Caco-2 (cell line): ENCODE measurements around the gene DPH1. TPM values are rescaled to one million over a fixed set of nuclear protein-coding genes. Genes with fewer than 3 reads are reported as not detected.
A peak's percentile ranks its signal among the peaks of the same experiment; 100 is the strongest.

Experiments
- BruUV-seq: library from RNA; stranded (reverse); fragments of 400-500 nt; replicated peaks from 2 replicates; lab custom pipeline; 2021; lab: Mats Ljungman, UMichigan
- CTCF ChIA-PET: fragments of 300-600 bp; sonication (Branson Sonifier 250); formaldehyde crosslinking; loops from one replicate; lab custom pipeline; 2022; ENCODE audit warnings: antibody characterized with exemption; lab: Charles Lee
- POLR2A ChIA-PET: fragments of 300-600 bp; sonication (Branson Sonifier 250); formaldehyde crosslinking; loops from one replicate; lab custom pipeline; 2022; ENCODE audit warnings: antibody characterized with exemption; lab: Charles Lee
- DNase-seq, 2 experiments: peaks; one replicate each; pipeline versions ENCODE4 v3.0.0 to v3.0.0-alpha.2; 2020 to 2022
- H3K27me3 ChIP-seq: replicated peaks from 2 replicates; pipeline ENCODE4 v1.6.0; 2011; ENCODE audit warnings: low read length; ENCODE audit not compliant: control insufficient read depth, insufficient read depth
- H3K36me3 ChIP-seq: 2 replicates; pipeline ENCODE4 v1.5.1; 2011; ENCODE audit warnings: low read length; ENCODE audit not compliant: control insufficient read depth, insufficient read depth
- H3K4me1 ChIP-seq: fragments of 250-450 bp; sonication (Bioruptor Pico); 2 replicates; pipeline ENCODE4 v1.5.1; 2020; ENCODE audit warnings: mild to moderate bottlenecking
- H3K4me3 ChIP-seq: 2 replicates; pipeline ENCODE4 v1.5.1; 2011; ENCODE audit warnings: low read depth, mild to moderate bottlenecking, control low read depth, low read length
- H3K9me3 ChIP-seq: fragments of 250-450 bp; sonication (Bioruptor Pico); 2 replicates; pipeline ENCODE4 v1.5.1; 2020; ENCODE audit warnings: mild to moderate bottlenecking, moderate library complexity
- H3K27ac Mint-ChIP-seq: one replicate; pipeline ENCODE4 v1.8.0; 2022; ENCODE audit warnings: mixed read lengths; ENCODE audit not compliant: unreplicated experiment
- H3K27me3 Mint-ChIP-seq: one replicate; pipeline ENCODE4 v1.8.0; 2022; ENCODE audit warnings: mixed read lengths; ENCODE audit not compliant: insufficient read depth, unreplicated experiment
- H3K36me3 Mint-ChIP-seq: one replicate; pipeline ENCODE4 v1.8.0; 2022; ENCODE audit warnings: mild to moderate bottlenecking, mixed read lengths; ENCODE audit not compliant: insufficient read depth, unreplicated experiment
- H3K4me1 Mint-ChIP-seq: one replicate; pipeline ENCODE4 v1.8.0; 2022; ENCODE audit warnings: low read depth, mixed read lengths; ENCODE audit not compliant: unreplicated experiment
- H3K4me3 Mint-ChIP-seq: one replicate; pipeline ENCODE4 v1.8.0; 2022; ENCODE audit warnings: mild to moderate bottlenecking, moderate library complexity, mixed read lengths; ENCODE audit not compliant: unreplicated experiment
- H3K9me3 Mint-ChIP-seq: one replicate; pipeline ENCODE4 v1.8.0; 2022; ENCODE audit warnings: mixed read lengths; ENCODE audit not compliant: unreplicated experiment
- intact Hi-C: fragments of 100-400 bp; cut with micrococcal nuclease; formaldehyde crosslinking; loops from one replicate; pipeline ENCODE4 v1.10.0; 2022; ENCODE audit not compliant: unreplicated experiment
- total RNA-seq: library from RNA; stranded (reverse); gene quantifications from 2 replicates; pipeline ENCODE4 v1.2.3, GENCODE V29; 2022
- TF ChIP-seq, protein P1 (sequence below), 2 experiments: fragments of 200-600 bp in 1 of 2; IDR thresholded peaks; 1 replicate in 1 of 2; 2 replicates in 1 of 2; pipeline versions ENCODE4 v1.5.1 to v1.8.0; 2011 to 2022; ENCODE audit warnings: antibody characterized with exemption in 1 of 2, control low read depth in 1 of 2, inconsistent platforms in 1 of 2, low read depth in 1 of 2, low read length in 1 of 2, mild to moderate bottlenecking in 1 of 2, moderate library complexity in 1 of 2; ENCODE audit not compliant: insufficient read depth in 1 of 2, severe bottlenecking in 1 of 2, unreplicated experiment in 1 of 2

Gene DPH1
- total RNA-seq, 1 experiment from 2014 or later = 52.0 TPM

DNA sequence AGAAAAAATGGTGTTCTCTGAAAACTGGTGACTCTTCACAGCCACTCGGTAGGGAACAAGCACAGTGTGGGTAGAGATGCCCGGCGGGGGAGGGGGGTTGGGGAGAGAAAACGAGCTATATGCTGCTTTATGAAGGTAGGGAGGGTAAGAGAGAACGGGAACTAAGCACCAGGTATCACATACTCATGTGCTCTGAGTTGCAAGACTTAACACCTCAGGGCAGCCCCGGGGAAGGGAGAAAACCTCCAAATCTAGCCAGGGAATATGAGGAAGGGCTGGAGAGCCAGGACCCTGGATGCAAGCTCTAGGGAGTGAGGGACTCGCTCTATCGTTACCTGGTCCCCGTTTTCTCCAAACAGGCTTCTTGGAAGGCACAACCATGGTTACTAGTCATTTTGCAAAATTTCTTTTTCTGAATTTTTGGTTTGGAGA lies 60.3 kb downstream of the DPH1 start:
- DNase-seq = no peak
- Histone ChIP-seq H3K9me3 (no peaks in the 10 kb centered on the region), H3K4me3 (no peak overlapping the region), H3K4me1 (no peaks in the 10 kb centered on the region), H3K36me3 (0 out of 2 replicates have a peak, but pooled peaks cover 5% of the 10 kb centered on the region), H3K27me3 (no peaks in the 10 kb centered on the region)
- BruUV-seq = no TSS peak
- Mint-ChIP-seq H3K36me3 (peaks cover 17% of the 10 kb centered on the region), H3K4me1 (peaks cover 17% of the 10 kb centered on the region), H3K27ac (no peak overlapping the region), H3K4me3 (no peak overlapping the region), H3K9me3 (no peaks in the 10 kb centered on the region), H3K27me3 (no peaks in the 10 kb centered on the region)
- ChIA-PET POLR2A (no interaction called here), CTCF (interaction anchor here (0.6 kb wide), 1 partner anchor 143 kb away, joined by 4 read pairs; no protein-coding TSS in a partner anchor)
- TF ChIP-seq, protein P1, sequence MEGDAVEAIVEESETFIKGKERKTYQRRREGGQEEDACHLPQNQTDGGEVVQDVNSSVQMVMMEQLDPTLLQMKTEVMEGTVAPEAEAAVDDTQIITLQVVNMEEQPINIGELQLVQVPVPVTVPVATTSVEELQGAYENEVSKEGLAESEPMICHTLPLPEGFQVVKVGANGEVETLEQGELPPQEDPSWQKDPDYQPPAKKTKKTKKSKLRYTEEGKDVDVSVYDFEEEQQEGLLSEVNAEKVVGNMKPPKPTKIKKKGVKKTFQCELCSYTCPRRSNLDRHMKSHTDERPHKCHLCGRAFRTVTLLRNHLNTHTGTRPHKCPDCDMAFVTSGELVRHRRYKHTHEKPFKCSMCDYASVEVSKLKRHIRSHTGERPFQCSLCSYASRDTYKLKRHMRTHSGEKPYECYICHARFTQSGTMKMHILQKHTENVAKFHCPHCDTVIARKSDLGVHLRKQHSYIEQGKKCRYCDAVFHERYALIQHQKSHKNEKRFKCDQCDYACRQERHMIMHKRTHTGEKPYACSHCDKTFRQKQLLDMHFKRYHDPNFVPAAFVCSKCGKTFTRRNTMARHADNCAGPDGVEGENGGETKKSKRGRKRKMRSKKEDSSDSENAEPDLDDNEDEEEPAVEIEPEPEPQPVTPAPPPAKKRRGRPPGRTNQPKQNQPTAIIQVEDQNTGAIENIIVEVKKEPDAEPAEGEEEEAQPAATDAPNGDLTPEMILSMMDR (IDR thresholded peaks at IDR 0.05; ENCODE audit: insufficient read depth in 1 of 2, low read depth in 1 of 2, low read length in 1 of 2, severe bottlenecking in 1 of 2, unreplicated experiment in 1 of 2) = no peak
- intact Hi-C loops = loop anchor here (10.0 kb wide), 1 partner anchor 155 kb away; no protein-coding TSS in a partner anchor

DNA sequence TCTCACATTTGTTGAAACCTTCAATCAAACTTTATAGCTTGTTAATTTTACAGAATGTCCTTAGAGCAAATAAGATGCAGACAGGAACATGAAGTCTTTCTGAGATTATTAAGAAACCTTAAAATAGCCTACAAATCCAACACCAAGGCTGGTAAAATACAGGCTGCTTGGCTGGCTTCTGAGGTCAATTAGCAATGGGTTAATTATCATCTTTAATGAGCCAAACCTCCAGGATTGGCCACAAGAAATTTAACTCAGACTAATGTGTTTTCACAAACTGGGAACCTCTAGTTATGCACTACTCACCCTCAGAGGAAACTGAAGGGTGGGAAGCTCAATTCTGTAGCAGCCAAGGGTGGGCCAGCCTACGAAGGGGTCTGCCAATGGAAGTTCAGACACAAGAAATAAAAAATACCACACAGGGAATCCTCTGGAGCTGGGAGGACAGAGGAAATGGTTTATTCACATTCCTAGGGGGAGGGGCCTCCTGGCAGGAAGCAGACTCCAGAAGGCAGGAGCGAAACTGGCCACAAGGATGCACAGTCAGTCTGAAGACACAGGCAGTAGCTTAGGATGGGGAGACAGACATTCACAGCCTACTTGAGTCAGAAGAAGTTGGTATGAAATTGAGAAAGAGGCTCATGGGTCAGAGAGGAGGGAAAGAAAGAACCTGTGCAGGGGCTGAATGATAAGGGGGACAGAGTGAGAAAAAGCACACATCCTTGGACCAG lies 61.0 kb downstream of the DPH1 start:
- H3K4me3 ChIP-seq = no peak overlapping the region
- Mint-ChIP-seq H3K9me3 (no peaks in the 10 kb centered on the region), H3K4me1 (peaks cover 12% of the 10 kb centered on the region), H3K27me3 (no peaks in the 10 kb centered on the region), H3K27ac (no peak overlapping the region), H3K36me3 (peaks cover 13% of the 10 kb centered on the region), H3K4me3 (no peak overlapping the region)
- POLR2A ChIA-PET = no interaction called here
- intact Hi-C loops = loop anchor here (10.0 kb wide), 1 partner anchor 154 kb away; no protein-coding TSS in a partner anchor
- H3K27me3 ChIP-seq = no peaks in the 10 kb centered on the region
- CTCF ChIA-PET = interaction anchor here (0.6 kb wide), 1 partner anchor 143 kb away, joined by 4 read pairs; no protein-coding TSS in a partner anchor
- no TSS peak for BruUV-seq
- H3K36me3 ChIP-seq = 0 out of 2 replicates have a peak, but pooled peaks cover 2% of the 10 kb centered on the region
- DNase-seq = no peak
- TF ChIP-seq, protein P1 (IDR thresholded peaks at IDR 0.05; ENCODE audit: insufficient read depth in 1 of 2, low read depth in 1 of 2, low read length in 1 of 2, severe bottlenecking in 1 of 2, unreplicated experiment in 1 of 2) = peak in 1 of 2 experiments; percentile 14
- no peaks in the 10 kb centered on the region for H3K4me1 ChIP-seq
- H3K9me3 ChIP-seq = no peaks in the 10 kb centered on the region

DNA sequence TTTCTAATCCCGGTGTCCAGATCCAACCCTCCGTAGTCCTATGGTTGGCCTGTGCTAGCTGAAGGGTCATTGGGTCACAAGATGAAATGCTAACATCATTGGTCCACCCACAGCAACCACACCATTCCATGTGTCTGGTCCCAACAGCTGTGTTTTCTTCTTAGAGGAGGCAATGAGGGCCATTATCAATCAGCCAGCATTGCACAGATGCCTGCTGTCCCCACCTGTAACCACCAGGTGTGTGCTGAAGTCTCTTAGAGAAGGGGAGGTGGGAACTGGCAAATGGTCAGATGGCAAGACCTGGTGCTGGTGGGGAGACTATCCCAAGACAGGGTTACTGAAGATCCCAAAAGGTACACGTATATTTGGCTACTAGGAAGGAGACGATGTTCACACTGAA lies 62.3 kb downstream of the DPH1 start:
- TF ChIP-seq, protein P1 (IDR thresholded peaks at IDR 0.05; ENCODE audit: insufficient read depth in 1 of 2, low read depth in 1 of 2, low read length in 1 of 2, severe bottlenecking in 1 of 2, unreplicated experiment in 1 of 2) = no peak
- ChIA-PET CTCF (no interaction called here), POLR2A (interaction anchor here (0.7 kb wide), 1 partner anchor 11 kb away, joined by 7 read pairs; no protein-coding TSS in a partner anchor)
- Histone ChIP-seq H3K9me3 (no peaks in the 10 kb centered on the region), H3K4me1 (no peaks in the 10 kb centered on the region), H3K27me3 (no peaks in the 10 kb centered on the region), H3K4me3 (no peak overlapping the region), H3K36me3 (0 out of 2 replicates have a peak, but pooled peaks cover 2% of the 10 kb centered on the region)
- Mint-ChIP-seq H3K9me3 (no peaks in the 10 kb centered on the region), H3K4me1 (peaks cover 12% of the 10 kb centered on the region), H3K27me3 (no peaks in the 10 kb centered on the region), H3K4me3 (no peak overlapping the region), H3K27ac (no peak overlapping the region), H3K36me3 (peaks cover 13% of the 10 kb centered on the region)
- intact Hi-C loops = loop anchor here (10.0 kb wide), 1 partner anchor 153 kb away; no protein-coding TSS in a partner anchor
- BruUV-seq = no TSS peak
- no peak for DNase-seq
